Gastrocnemius medialis (tissue), 4 donors: ENCODE results near the gene ADTRP.
"Not testable (repeated sequence)": the region's sequence is repeated elsewhere in the genome, so short reads cannot be mapped to it uniquely, and the experiment has no call there.

Source experiments
- CTCF ChIP-seq, 5 experiments: fragments of 450-650 bp in 3 of 5; fragments of 200-600 bp in 2 of 5; sonication (generic) in 2 of 5; IDR thresholded peaks in 4 of 5; conservative IDR thresholded peaks in 1 of 5; 1 replicate in 4 of 5; 2 replicates in 1 of 5; pipeline ENCODE4 v1.5.1; 2016 to 2019; ENCODE audit warnings: antibody characterized with exemption in 5 of 5, mild to moderate bottlenecking in 3 of 5, moderate library complexity in 3 of 5
- POLR2A ChIP-seq, 2 donors: fragments of 450-650 bp; IDR thresholded peaks; one replicate each; pipeline ENCODE4 v1.6.1; 2017; ENCODE audit warnings: antibody characterized with exemption in 2 of 2, mild to moderate bottlenecking in 2 of 2, moderate library complexity in 2 of 2

GRCh38 chr6:11689400-11689799, 89.2 kb downstream of the ADTRP start:
- not testable (repeated sequence) for TF ChIP-seq CTCF (IDR thresholded peaks at IDR 0.05 in 4 of 5, conservative IDR thresholded peaks at IDR 0.05 in 1 of 5); POLR2A (IDR thresholded peaks at IDR 0.05)
